ENCODE data around the gene IRF7. TPM values are rescaled to one million over a fixed set of nuclear protein-coding genes. Genes with fewer than 3 reads are reported as not detected.

The IRF7 gene
- total and polyA plus RNA-seq, 9 of the 15 experiments (the other 6 are each of a cell fraction or from before 2014, with no cell fraction given): 0.27 to 7.6 (median 1.8) TPM

DNA sequence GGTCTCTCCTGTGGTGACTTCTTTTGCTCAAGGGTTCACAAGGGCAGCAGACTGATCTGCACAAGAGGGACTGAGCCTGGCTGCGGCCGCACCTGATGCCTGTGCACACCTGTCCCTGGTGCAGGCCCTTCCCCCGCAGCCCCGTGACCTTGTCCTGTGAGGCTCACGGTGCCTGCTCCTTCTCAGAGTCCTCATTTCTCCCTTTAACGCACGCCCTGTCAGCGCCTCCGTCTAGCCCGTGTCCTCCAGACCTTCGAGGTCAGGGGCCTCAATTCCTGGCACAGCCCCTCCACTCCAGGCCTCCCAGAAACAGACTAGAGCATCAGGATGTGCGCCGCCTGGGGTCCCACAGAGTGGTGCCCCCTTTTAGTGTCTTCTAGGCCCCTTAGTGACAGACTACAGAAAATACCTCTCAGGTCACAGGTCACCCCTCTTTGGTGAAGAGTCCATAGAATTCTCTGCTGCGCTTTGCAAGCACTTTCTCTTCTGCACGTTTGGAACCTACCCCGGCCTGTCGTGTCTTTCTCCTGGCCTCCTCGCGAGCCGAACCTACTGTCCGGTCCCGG lies 20.3 kb upstream of the IRF7 start:
- Histone ChIP-seq H2AFZ (ENCODE audit: low read depth, low read length) (no peak overlapping the region), H3K4me1 (replicated peaks in 1 of 2; ENCODE audit: control insufficient read depth in 2 of 2, insufficient read depth in 2 of 2, low read length in 2 of 2) (peaks cover 0 to 15% of the 10 kb centered on the region in 2 experiments; a peak in 2 of 5 replicates), H3K9ac (ENCODE audit: insufficient read depth in 1 of 2, low read depth in 2 of 2, low read length in 2 of 2) (no peak overlapping the region), H3K27ac (ENCODE audit: extremely low read depth, low read depth, low read length) (no peak overlapping the region), H3K9me3 (replicated peaks; ENCODE audit: control insufficient read depth, insufficient read depth, low read depth, low read length) (no peaks in the 10 kb centered on the region), H4K20me1 (replicated peaks; ENCODE audit: control insufficient read depth, insufficient read depth, low read length) (no peaks in the 10 kb centered on the region), H3K9me1 (ENCODE audit: control insufficient read depth, insufficient read depth, low read length) (no peaks in the 10 kb centered on the region), H3K79me2 (ENCODE audit: control insufficient read depth, insufficient read depth, low read length) (peaks cover 2% of the 10 kb centered on the region; the same call in 1 of the 3 replicates), H3K27me3 (ENCODE audit: control insufficient read depth in 2 of 2, insufficient read depth in 2 of 2, low read length in 2 of 2) (no peaks in the 10 kb centered on the region), H3K4me3 (no peak overlapping the region), H3K36me3 (ENCODE audit: control insufficient read depth, insufficient read depth, low read length) (peaks cover 30% of the 10 kb centered on the region; the same call in 2 of the 3 replicates), H3K4me2 (ENCODE audit: insufficient read depth, low read length) (no peak overlapping the region)
- ChIA-PET POLR2A (no interaction called here), CTCF (ENCODE audit: low intra/inter-chr PET ratio) (no interaction called here)
- no peak for ATAC-seq
- TF ChIP-seq ZNF24 (IDR thresholded peaks at IDR 0.05): no peak
- TF ChIP-seq TRIM28 (IDR thresholded peaks at IDR 0.05): no peak
- TF ChIP-seq BRD9 (IDR thresholded peaks at IDR 0.05; ENCODE audit: low read depth, partially characterized antibody): no peak
- TF ChIP-seq XRCC4 (IDR thresholded peaks at IDR 0.05; ENCODE audit: extremely low read depth, insufficient read depth, insufficient read length): no peak
- TF ChIP-seq SMC3 (conservative IDR thresholded peaks at IDR 0.05; ENCODE audit: insufficient read depth, low read depth, low read length): no peak
- TF ChIP-seq, protein P1, sequence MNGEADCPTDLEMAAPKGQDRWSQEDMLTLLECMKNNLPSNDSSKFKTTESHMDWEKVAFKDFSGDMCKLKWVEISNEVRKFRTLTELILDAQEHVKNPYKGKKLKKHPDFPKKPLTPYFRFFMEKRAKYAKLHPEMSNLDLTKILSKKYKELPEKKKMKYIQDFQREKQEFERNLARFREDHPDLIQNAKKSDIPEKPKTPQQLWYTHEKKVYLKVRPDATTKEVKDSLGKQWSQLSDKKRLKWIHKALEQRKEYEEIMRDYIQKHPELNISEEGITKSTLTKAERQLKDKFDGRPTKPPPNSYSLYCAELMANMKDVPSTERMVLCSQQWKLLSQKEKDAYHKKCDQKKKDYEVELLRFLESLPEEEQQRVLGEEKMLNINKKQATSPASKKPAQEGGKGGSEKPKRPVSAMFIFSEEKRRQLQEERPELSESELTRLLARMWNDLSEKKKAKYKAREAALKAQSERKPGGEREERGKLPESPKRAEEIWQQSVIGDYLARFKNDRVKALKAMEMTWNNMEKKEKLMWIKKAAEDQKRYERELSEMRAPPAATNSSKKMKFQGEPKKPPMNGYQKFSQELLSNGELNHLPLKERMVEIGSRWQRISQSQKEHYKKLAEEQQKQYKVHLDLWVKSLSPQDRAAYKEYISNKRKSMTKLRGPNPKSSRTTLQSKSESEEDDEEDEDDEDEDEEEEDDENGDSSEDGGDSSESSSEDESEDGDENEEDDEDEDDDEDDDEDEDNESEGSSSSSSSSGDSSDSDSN (IDR thresholded peaks at IDR 0.05; ENCODE audit: borderline replicate concordance in 1 of 2, low read depth in 2 of 2, low read length in 2 of 2): no peak
- no peak for TF ChIP-seq ASH1L (IDR thresholded peaks at IDR 0.05; ENCODE audit: borderline replicate concordance, low read depth, partially characterized antibody)
- no peak for TF ChIP-seq YY1 (IDR thresholded peaks at IDR 0.05; ENCODE audit: borderline replicate concordance in 1 of 3, control insufficient read depth in 1 of 3, extremely low read depth in 1 of 3, insufficient read depth in 3 of 3, insufficient read length in 1 of 3, insufficient replicate concordance in 2 of 3, low read depth in 1 of 3, low read length in 2 of 3)
- TF ChIP-seq, protein P2, sequence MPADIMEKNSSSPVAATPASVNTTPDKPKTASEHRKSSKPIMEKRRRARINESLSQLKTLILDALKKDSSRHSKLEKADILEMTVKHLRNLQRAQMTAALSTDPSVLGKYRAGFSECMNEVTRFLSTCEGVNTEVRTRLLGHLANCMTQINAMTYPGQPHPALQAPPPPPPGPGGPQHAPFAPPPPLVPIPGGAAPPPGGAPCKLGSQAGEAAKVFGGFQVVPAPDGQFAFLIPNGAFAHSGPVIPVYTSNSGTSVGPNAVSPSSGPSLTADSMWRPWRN (IDR thresholded peaks at IDR 0.05; ENCODE audit: low read depth): no peak
- TF ChIP-seq KLF6 (CRISPR knock-in tag; IDR thresholded peaks at IDR 0.05; ENCODE audit: borderline replicate concordance): no peak
- no peak for TF ChIP-seq TCFL5 (CRISPR knock-in tag; conservative IDR thresholded peaks at IDR 0.05)
- no peak for TF ChIP-seq ARID1B (IDR thresholded peaks at IDR 0.05)
- no peak for TF ChIP-seq TRIM24 (IDR thresholded peaks at IDR 0.05)
- no peak for TF ChIP-seq MAZ (CRISPR knock-in tag; conservative IDR thresholded peaks at IDR 0.05 in 1 of 2, IDR thresholded peaks at IDR 0.05 in 1 of 2)
- no peak for TF ChIP-seq RBBP5 (IDR thresholded peaks at IDR 0.05; ENCODE audit: borderline replicate concordance, insufficient read depth, low read length, poor library complexity, severe bottlenecking)
- no peak for TF ChIP-seq ZFP1 (CRISPR knock-in tag; IDR thresholded peaks at IDR 0.05)
- no peak for TF ChIP-seq TGIF2 (CRISPR knock-in tag; IDR thresholded peaks at IDR 0.05)
- no peak for TF ChIP-seq MYC (IDR thresholded peaks at IDR 0.05; ENCODE audit: low read depth, low read length)
- TF ChIP-seq MYC (CRISPR knock-in tag; IDR thresholded peaks at IDR 0.05; ENCODE audit: borderline replicate concordance, low read depth): no peak
- no peak for TF ChIP-seq ZNF146 (CRISPR knock-in tag; IDR thresholded peaks at IDR 0.05; ENCODE audit: unreplicated experiment)
- no peak for TF ChIP-seq STAT5B (CRISPR knock-in tag; IDR thresholded peaks at IDR 0.05)
- no peak for FAIRE-seq
- WGBS (ENCODE audit: insufficient coverage, low coverage, missing lambda C conversion rate): 88% methylated on average over 14 of the region's 22 CpGs
- no TSS peak for BruUV-seq (replicated peaks)
- no peak for DNase-seq (ENCODE audit: extremely low read depth in 1 of 4, low spot score in 3 of 4)
- intact Hi-C loops (cut with micrococcal nuclease): no loop called here
- in situ Hi-C loops (cut with MboI): no loop called here
